GM10266 (cell line): ENCODE measurements around the gene TAPBPL.

Source experiments
- DNase-seq: peaks from one replicate; pipeline ENCODE4 v3.0.0; 2012; ENCODE audit errors: extremely low spot score
- TF ChIP-seq, protein P1 (sequence below): IDR thresholded peaks from 2 replicates; pipeline ENCODE4 v1.5.1; 2012; ENCODE audit warnings: mild to moderate bottlenecking, low read depth; ENCODE audit not compliant: control insufficient read depth, insufficient read depth; ENCODE audit errors: missing control alignments

TAPBPL gene

DNA sequence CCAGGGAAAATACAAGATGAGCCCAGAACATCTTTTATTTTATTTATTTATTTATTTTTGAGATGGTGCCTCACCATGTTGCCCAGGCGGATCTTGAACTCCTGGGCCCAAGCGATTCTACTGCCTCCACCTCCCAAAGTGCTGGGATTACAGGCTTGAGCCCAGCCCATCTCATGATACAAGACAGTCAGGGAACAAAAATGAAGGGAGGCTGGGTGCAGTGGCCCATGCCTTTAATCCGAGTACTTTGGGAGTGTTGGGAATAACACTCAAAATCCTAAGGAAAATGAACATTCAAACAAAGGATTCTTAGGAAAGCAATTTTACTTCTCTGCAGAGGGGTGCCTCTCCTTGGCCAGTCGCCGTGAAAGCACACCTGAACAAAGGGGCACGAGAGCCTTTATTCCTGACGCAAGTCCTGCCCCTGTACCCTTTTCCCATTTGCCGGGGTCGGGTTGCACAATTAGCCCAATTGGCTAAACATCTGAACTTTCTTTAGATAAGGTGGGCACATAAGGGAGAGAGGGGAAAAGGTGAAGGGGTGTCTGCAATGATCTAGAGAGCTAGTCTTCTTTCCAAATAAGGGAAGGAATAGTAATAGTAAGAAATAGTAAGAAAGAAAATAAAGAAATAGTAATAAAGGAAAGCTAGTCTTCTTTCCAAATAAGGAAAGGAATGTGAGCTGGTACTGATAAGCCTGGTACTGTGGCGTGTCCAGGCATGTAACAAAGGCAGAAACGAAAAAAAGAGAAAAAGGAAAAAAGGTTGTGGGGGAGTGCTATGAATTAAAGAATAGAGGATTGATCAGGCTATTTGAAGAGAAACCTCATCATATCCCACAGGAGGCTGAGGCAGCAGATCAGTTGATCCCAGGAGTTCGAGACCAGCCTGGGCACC, 55.5 kb downstream of the TAPBPL start:
- TF ChIP-seq, protein P1, sequence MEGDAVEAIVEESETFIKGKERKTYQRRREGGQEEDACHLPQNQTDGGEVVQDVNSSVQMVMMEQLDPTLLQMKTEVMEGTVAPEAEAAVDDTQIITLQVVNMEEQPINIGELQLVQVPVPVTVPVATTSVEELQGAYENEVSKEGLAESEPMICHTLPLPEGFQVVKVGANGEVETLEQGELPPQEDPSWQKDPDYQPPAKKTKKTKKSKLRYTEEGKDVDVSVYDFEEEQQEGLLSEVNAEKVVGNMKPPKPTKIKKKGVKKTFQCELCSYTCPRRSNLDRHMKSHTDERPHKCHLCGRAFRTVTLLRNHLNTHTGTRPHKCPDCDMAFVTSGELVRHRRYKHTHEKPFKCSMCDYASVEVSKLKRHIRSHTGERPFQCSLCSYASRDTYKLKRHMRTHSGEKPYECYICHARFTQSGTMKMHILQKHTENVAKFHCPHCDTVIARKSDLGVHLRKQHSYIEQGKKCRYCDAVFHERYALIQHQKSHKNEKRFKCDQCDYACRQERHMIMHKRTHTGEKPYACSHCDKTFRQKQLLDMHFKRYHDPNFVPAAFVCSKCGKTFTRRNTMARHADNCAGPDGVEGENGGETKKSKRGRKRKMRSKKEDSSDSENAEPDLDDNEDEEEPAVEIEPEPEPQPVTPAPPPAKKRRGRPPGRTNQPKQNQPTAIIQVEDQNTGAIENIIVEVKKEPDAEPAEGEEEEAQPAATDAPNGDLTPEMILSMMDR, result no peak

GRCh38 chr12:6508087-6508486, 56.2 kb downstream of the TAPBPL start:
- TF ChIP-seq, protein P1, result no peak
- no peak for DNase-seq

More for the DNA sequence above, 55.5 kb downstream of the TAPBPL start:
- no peak for DNase-seq
